Umbilical cord (tissue), 2 donors: ENCODE measurements around the gene PRSS36. TPM values are rescaled to one million over a fixed set of nuclear protein-coding genes. Genes with fewer than 3 reads are reported as not detected.
"Not testable (repeated sequence)": the region's sequence is repeated elsewhere in the genome, so short reads cannot be mapped to it uniquely, and the experiment has no call there.

Experiments
- DNase-seq: peaks from one replicate; pipeline ENCODE4 v3.0.0-alpha.2; 2015; ENCODE audit warnings: low spot score
- total RNA-seq: library from RNA; depleted of rRNA; stranded (reverse); fragments of >200 nt; gene quantifications from one replicate; pipeline ENCODE4 v1.2.3, GENCODE V29; 2014; ENCODE audit warnings: low replicate concordance; ENCODE audit not compliant: insufficient read depth

PRSS36 gene
- total RNA-seq, result 0.48 TPM

- no peak for DNase-seq
These were observed at the start of gene PRSS36 for GRCh38 chr16:31149894-31150890. Gene PRSS36 (minus strand): TSS chr16:31150066. CDS start chr16:31150035, 31 bp downstream.

DNA sequence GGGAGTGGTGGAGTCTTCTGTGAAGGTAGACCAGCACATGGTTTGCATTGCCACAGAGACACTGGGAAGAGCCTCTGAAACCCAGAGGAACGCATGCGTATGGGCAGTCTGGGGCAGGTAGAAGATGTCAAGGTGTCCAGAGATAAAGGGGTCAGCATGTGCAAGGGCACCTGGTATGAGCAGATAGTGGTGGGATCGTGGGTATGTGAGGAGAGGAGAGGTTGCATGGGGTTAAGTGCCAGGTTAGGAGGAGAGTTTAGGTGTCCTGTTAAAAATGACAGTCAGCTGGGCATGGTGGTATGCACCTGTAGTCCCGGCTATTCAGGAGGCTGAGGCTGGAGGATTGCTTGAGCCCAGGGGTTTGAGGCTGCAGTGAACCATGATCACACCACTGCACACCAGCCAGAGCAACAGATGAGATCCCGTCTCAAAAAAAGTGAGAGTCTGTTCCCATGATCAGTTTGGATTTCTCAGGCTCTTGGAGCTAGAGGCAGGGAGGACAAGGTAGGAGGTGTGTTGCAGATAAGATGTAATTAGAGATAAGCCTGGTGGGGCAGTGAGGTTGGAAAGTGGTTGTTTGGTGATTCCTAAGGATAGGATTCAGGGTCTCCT is 49.7 kb upstream of the PRSS36 start:
- DNase-seq, result no peak

DNA sequence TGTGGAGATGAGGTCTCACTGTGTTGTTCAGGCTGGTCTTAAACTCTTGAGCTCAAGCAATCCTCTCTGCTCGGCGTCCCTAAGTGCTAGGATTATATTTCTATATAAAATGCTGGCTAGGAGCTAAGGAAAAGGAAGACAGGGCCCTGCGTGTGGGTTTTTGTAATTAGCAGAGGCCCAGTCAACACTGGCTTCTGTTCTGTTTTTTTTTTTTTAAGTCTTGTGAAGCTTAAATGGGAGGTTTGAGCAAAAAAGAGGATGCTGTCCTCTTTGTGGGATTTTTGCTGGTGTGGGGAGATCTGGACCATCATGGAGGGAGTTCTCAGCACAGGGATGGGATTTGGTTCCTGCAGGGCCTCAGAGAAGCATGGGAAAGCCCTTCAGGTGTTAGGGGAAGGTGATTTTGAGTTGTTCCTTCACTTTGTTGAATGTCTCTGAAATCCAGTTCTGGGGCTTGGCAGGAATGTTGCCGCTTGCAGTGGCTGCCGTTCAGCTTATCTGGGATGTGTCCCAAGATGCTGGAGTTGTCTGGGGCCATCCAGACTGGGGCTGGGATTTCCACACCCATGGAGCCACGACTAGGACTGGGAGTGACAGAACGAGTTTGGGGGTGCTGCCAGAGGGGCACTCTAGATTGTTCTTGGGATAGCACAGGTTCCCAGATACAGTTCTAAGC is 48.5 kb upstream of the PRSS36 start:
- DNase-seq, result no peak

- DNase-seq, result no peak
These were observed 46.6 kb upstream of the PRSS36 start for GRCh38 chr16:31196324-31197088.

- not testable (repeated sequence) for DNase-seq
These were observed 46.0 kb upstream of the PRSS36 start for GRCh38 chr16:31195861-31196260.

- no peak for DNase-seq
These were observed 45.0 kb upstream of the PRSS36 start for GRCh38 chr16:31194898-31195297.

GRCh38 chr16:31193874-31194273 is 44.0 kb upstream of the PRSS36 start:
- no peak for DNase-seq

- no peak for DNase-seq
These were observed 43.2 kb upstream of the PRSS36 start for GRCh38 chr16:31192856-31193642.

GRCh38 chr16:31191697-31192428 is 42.0 kb upstream of the PRSS36 start:
- DNase-seq, result no peak

GRCh38 chr16:31190818-31191444 is 41.1 kb upstream of the PRSS36 start:
- no peak for DNase-seq

DNA sequence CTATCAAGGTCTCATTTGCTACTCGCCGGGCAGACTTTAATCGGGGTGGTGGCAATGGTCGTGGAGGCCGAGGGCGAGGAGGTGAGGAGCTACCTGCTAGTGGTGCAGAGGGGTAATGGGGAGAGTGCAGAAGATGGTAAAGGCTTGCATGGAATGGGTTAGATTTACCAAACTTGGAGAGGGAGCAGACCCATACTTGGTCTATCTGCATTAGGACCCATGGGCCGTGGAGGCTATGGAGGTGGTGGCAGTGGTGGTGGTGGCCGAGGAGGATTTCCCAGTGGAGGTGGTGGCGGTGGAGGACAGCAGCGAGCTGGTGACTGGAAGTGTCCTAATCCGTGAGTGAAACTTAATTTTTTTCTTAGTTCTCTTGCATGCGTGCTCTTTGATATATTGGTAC is 40.2 kb upstream of the PRSS36 start:
- DNase-seq, result no peak

GRCh38 chr16:31189412-31189778 is 39.5 kb upstream of the PRSS36 start:
- no peak for DNase-seq

DNA sequence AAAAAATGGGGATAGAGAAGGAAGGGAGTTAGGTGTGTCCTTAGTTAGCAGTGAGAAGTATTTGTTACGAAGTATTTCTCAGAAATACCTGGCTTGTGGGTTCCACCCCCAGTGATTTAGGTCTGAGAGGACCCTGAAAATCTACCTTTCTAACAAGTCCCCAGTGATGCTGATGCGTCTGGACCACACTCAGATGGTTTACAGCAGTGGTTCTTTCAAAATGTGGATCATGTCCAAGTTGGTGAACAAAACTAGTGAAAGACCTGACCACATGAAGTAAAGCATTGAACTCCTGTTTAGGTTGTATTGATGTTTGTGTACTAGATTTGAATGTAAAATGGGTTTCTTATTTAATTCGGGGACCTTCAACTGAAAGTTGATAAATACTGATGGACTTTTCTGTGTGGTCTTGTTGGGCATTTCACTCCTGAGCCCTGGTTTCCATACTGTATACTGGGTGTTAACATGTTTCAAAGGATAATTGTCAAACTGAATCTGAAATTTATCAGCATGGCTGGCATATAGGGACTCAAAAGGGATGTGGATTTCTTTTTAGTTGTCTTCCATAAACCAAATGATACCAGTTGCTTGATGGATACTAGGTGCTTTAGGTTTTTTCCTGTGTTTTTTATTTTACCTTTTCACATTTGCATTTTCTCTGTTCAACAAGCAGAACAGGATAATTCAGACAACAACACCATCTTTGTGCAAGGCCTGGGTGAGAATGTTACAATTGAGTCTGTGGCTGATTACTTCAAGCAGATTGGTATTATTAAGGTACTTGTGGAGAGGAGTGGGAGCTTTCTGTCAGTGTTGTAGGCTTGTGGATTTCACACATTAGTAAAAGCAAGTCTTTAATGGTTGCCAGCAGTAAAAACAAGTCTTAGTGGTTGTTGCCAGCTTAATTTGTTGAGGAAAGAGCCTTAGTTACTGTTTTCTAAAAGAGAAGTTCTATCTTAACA is 38.9 kb upstream of the PRSS36 start:
- no peak for DNase-seq

DNA sequence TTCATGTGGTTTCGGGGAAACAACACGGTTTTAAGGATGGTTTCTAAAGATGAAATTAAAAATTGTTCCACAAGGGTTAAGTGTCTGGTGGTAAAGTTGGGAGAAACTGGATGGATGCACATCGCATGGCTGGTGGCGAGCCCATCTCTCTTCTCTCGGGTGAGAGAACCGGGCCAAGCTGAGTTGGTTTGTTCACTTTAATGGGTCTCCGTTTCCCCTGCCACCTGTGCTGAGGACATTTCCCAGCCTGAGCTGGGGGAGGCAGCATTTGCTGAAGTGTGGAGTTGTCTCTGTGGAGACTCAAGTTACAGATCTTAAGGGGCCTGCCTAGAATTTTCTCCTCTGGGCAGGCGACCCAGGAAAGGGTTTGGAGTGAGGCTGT is 37.9 kb upstream of the PRSS36 start:
- no peak for DNase-seq

DNA sequence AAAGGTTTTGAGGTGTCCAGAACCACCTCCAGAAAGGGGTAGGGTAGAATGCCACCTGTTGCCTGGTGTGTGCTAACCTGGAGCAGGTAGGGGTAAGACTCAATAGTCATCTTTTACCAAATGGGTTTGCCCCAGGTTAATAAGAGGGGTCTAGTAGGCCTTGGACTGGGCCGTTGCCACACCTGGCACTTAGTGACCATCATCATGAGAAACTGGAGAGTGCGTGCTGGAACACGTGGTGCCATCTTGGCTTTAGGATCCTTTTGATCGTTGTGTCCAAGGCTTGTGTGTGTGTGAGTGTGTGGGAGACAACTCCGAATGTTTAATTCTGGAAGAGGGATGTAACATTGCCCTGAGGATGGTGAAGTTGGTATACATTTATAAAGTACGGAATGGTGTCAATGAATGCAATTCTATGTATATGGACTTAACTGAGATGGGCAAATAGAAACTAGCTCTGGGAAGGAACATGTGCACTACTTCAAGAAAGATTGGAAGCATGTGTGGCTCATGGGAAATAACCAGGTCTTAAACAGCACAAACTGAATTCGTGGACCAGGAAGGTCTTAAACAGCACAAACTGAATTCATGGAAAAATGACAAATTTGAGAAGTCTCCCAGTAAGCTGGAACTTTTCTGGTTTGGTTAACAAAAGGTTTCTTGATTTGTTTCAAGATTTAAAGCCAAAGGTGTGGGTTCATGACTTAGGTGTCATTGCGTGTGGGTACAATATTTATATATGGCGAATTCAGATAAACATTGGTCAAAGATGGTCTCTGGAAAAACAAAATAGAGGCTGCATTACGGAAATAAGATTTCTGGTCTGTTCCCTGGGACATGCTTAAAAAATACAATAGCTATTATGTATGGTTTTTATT is 37.3 kb upstream of the PRSS36 start:
- DNase-seq, result no peak

DNA sequence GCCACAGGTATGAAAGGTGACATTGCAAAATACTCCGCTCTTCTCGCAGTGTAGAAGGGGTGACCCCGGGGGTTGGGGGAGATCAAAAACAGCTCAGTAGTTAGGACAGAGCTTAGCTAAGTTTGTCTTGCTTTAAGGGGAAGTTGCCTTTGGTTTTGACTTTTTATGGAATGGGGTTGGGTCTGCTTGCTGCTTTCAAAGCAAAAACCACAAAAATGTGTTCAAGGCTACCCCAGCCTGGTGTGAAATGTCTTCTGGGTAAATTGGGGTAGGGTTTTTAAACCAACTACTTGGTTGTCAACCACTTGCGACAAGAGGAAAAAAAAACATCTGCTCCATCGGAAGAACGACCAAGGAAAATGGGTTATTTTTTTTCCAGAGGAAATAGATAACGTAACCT is 36.3 kb upstream of the PRSS36 start:
- DNase-seq, result no peak

- DNase-seq, result no peak
These were observed 35.5 kb upstream of the PRSS36 start for GRCh38 chr16:31185339-31185738.
